Endothelial cell of umbilical vein (primary cell): ENCODE measurements around the gene ANKRD61. TPM values are rescaled to one million over a fixed set of nuclear protein-coding genes. Genes with fewer than 3 reads are reported as not detected.
A peak's percentile ranks its signal among the peaks of the same experiment; 100 is the strongest.
"Not testable (repeated sequence)": the region's sequence is repeated elsewhere in the genome, so short reads cannot be mapped to it uniquely, and the experiment has no call there.

Experiments
- BruUV-seq: library from RNA; stranded (reverse); fragments of 400-500 nt; replicated peaks from 2 replicates; lab custom pipeline; 2021; lab: Mats Ljungman, UMichigan
- CTCF ChIA-PET: fragments of 300-600, 350-600 bp; sonication (Branson Sonifier 250); formaldehyde crosslinking; loops from one replicate; lab custom pipeline; 2021; ENCODE audit warnings: antibody characterized with exemption, inconsistent platforms; lab: Charles Lee
- POLR2A ChIA-PET: fragments of 300-600, 350-600 bp; sonication (Branson Sonifier 250); formaldehyde crosslinking; loops from one replicate; lab custom pipeline; 2021; ENCODE audit warnings: antibody characterized with exemption, inconsistent platforms; lab: Charles Lee
- DNase-seq: peaks from one replicate; pipeline ENCODE4 v3.0.0-alpha.2; 2011; ENCODE audit warnings: low read depth, low spot score
- FAIRE-seq: peaks from 2 replicates; lab custom pipeline; 2011; peaks lifted over from hg19 to GRCh38; lab: Jason Lieb, UNC
- H2AFZ ChIP-seq: 2 replicates; pipeline ENCODE4 v1.6.0; 2012; ENCODE audit warnings: low read depth, low read length, control low read depth, inconsistent platforms
- H3K27ac ChIP-seq: 2 replicates; pipeline ENCODE4 v1.5.1; 2011; ENCODE audit warnings: low read depth, mild to moderate bottlenecking, control low read depth, low read length, moderate library complexity; ENCODE audit not compliant: insufficient read depth
- H3K27me3 ChIP-seq, 2 experiments: 2 replicates each; pipeline versions ENCODE4 v1.6.0 to v1.6.1; 2011; ENCODE audit warnings: low read length in 2 of 2, mixed read lengths in 1 of 2; ENCODE audit not compliant: control insufficient read depth in 2 of 2, insufficient read depth in 2 of 2
- H3K36me3 ChIP-seq, 2 experiments: 2 replicates in 1 of 2; 3 replicates in 1 of 2; pipeline ENCODE4 v1.5.1; 2011; ENCODE audit warnings: low read length in 2 of 2, mild to moderate bottlenecking in 1 of 2, moderate library complexity in 1 of 2; ENCODE audit not compliant: control insufficient read depth in 2 of 2, insufficient read depth in 2 of 2; ENCODE audit errors: extremely low read depth in 1 of 2
- H3K4me1 ChIP-seq: 3 replicates; pipeline ENCODE4 v1.5.1; 2011; ENCODE audit warnings: mild to moderate bottlenecking, low read length; ENCODE audit not compliant: control insufficient read depth, insufficient read depth; ENCODE audit errors: extremely low read depth
- H3K4me2 ChIP-seq: 2 replicates; pipeline ENCODE4 v1.6.1; 2011; ENCODE audit warnings: low read length, control low read depth, mixed read lengths; ENCODE audit not compliant: insufficient read depth
- H3K4me3 ChIP-seq, 3 experiments: fragments of 200-600 bp in 1 of 3; sonication (generic), shearing (Covaris generic) in 1 of 3; replicated peaks in 1 of 3; 2 replicates each; pipeline ENCODE4 v1.5.1; 2011 to 2016; ENCODE audit warnings: control low read depth in 3 of 3, low read length in 3 of 3, mild to moderate bottlenecking in 2 of 3, inconsistent platforms in 1 of 3, low read depth in 1 of 3, moderate library complexity in 1 of 3; ENCODE audit not compliant: insufficient read depth in 1 of 3
- H3K79me2 ChIP-seq: 2 replicates; pipeline ENCODE4 v1.6.0; 2012; ENCODE audit warnings: low read length, inconsistent platforms; ENCODE audit not compliant: control insufficient read depth, insufficient read depth
- H3K9ac ChIP-seq: replicated peaks from 2 replicates; pipeline ENCODE3; 2011; ENCODE audit warnings: low read length, control low read depth; ENCODE audit not compliant: insufficient read depth; ENCODE audit errors: extremely low read depth
- H3K9me1 ChIP-seq: replicated peaks from 3 replicates; pipeline ENCODE4 v1.6.0; 2011; ENCODE audit warnings: mild to moderate bottlenecking, low read length; ENCODE audit not compliant: control insufficient read depth, insufficient read depth; ENCODE audit errors: extremely low read depth
- H3K9me3 ChIP-seq: replicated peaks from 2 replicates; pipeline ENCODE4 v1.5.1; 2012; ENCODE audit warnings: low read length, inconsistent platforms; ENCODE audit not compliant: control insufficient read depth, insufficient read depth
- H4K20me1 ChIP-seq: replicated peaks from 2 replicates; pipeline ENCODE3; 2011; ENCODE audit warnings: mild to moderate bottlenecking, low read length; ENCODE audit not compliant: control insufficient read depth, insufficient read depth; ENCODE audit errors: extremely low read depth
- CTCF ChIP-seq, 2 donors: IDR thresholded peaks; 1 replicate in 1 of 2; 2 replicates in 1 of 2; pipeline ENCODE4 v1.5.1; 2011; ENCODE audit warnings: low read length in 2 of 2, mild to moderate bottlenecking in 2 of 2, moderate library complexity in 2 of 2, control low read depth in 1 of 2, inconsistent platforms in 1 of 2, low read depth in 1 of 2; ENCODE audit not compliant: insufficient read depth in 1 of 2; ENCODE audit errors: extremely low read depth in 1 of 2
- EZH2 ChIP-seq: IDR thresholded peaks from 2 replicates; pipeline ENCODE4 v1.6.1; 2012; ENCODE audit warnings: borderline replicate concordance, low read depth, mild to moderate bottlenecking, moderate library complexity, low read length, inconsistent platforms; ENCODE audit not compliant: severe bottlenecking
- FOS ChIP-seq: IDR thresholded peaks from 2 replicates; pipeline ENCODE4 v1.6.1; 2011; ENCODE audit warnings: mild to moderate bottlenecking, low read length, moderate library complexity, borderline replicate concordance; ENCODE audit not compliant: insufficient read depth
- GATA2 ChIP-seq: IDR thresholded peaks from 2 replicates; pipeline ENCODE4 v1.7.0; 2011; ENCODE audit warnings: low read depth, mild to moderate bottlenecking, moderate library complexity, mixed read lengths, low read length; ENCODE audit not compliant: insufficient read length, insufficient read depth
- JUN ChIP-seq: IDR thresholded peaks from 2 replicates; pipeline ENCODE4 v1.6.1; 2011; ENCODE audit warnings: borderline replicate concordance, low read depth; ENCODE audit not compliant: insufficient read length, insufficient read depth
- MAX ChIP-seq: IDR thresholded peaks from 2 replicates; pipeline ENCODE4 v1.6.1; 2011; ENCODE audit not compliant: insufficient read depth, insufficient read length
- MYC ChIP-seq: IDR thresholded peaks from one replicate; pipeline ENCODE4 v1.6.1; 2011; ENCODE audit warnings: mild to moderate bottlenecking, low read depth, low read length
- POLR2A ChIP-seq: IDR thresholded peaks from 2 replicates; pipeline ENCODE4 v1.6.1; 2012; ENCODE audit warnings: low read depth, mild to moderate bottlenecking, control low read depth, low read length
- POLR2AphosphoS5 ChIP-seq: IDR thresholded peaks from 2 replicates; pipeline ENCODE4 v1.6.1; 2012; ENCODE audit warnings: low read depth, mild to moderate bottlenecking, control low read depth, low read length, moderate library complexity; ENCODE audit not compliant: insufficient read depth
- dilution Hi-C: fragments of 300-500 bp; cut with MboI; formaldehyde crosslinking; loops from one replicate; pipeline ENCODE4 v1.15.0; 2019; ENCODE audit warnings: low sequenced_read_pairs; ENCODE audit not compliant: extremely low pct_ligation_motif_present
- intact Hi-C: fragments of 100-400 bp; cut with micrococcal nuclease; formaldehyde crosslinking; loops from one replicate; pipeline ENCODE4 v1.10.0; 2022
- polyA plus RNA-seq, 4 experiments: library from polyadenylated mRNA; depleted of rRNA in 3 of 4; stranded (reverse) in 3 of 4; unstranded in 1 of 4; fragments of >200 nt; gene quantifications; 2 replicates each; pipeline versions ENCODE4 v1.2.1 to v1.2.3, GENCODE V29; 2011 to 2012; ENCODE audit warnings: missing spikeins in 1 of 4
- total RNA-seq: library from RNA; stranded (reverse); gene quantifications from 2 replicates; pipeline ENCODE4 v1.2.3, GENCODE V29; 2021

ANKRD61 gene
- total and polyA plus RNA-seq, 2 donors (not counting 3 experiments of a cell fraction or from before 2014, with no cell fraction given), result 0.18 to 0.53 TPM

GRCh38 chr7:6010370-6010769, 20.8 kb upstream of the ANKRD61 start:
- POLR2A ChIA-PET, H3K4me1 ChIP-seq, FAIRE-seq, BruUV-seq, H3K9me1 ChIP-seq, intact Hi-C loops, DNase-seq, H4K20me1 ChIP-seq, H3K4me2 ChIP-seq, dilution Hi-C loops, H3K27ac ChIP-seq, H2AFZ ChIP-seq, H3K9ac ChIP-seq, H3K27me3 ChIP-seq, H3K36me3 ChIP-seq, H3K9me3 ChIP-seq: not testable (repeated sequence)
- CTCF ChIA-PET, result interaction anchor here (1.9 to 4.0 kb wide), 2 partner anchors 13 to 154 kb away, joined by 5 to 29 read pairs; no protein-coding TSS in a partner anchor
- peak overlapping the region in 1 of 3 experiments; percentile 45 for H3K4me3 ChIP-seq
- H3K79me2 ChIP-seq, result peaks cover 38% of the 10 kb centered on the region

- Histone ChIP-seq H2AFZ (no peak overlapping the region), H3K9me1 (no peaks in the 10 kb centered on the region), H3K4me3 (no peak overlapping the region), H3K36me3 (peaks cover 4 to 10% of the 10 kb centered on the region in 2 experiments), H3K27me3 (no peaks in the 10 kb centered on the region), H3K4me2 (no peak overlapping the region), H3K27ac (no peak overlapping the region), H3K9me3 (no peaks in the 10 kb centered on the region), H3K9ac (no peak overlapping the region), H3K79me2 (peaks cover 38% of the 10 kb centered on the region), H4K20me1 (no peaks in the 10 kb centered on the region), H3K4me1 (peaks cover 5% of the 10 kb centered on the region)
- no TSS peak for BruUV-seq
- TF ChIP-seq JUN (no peak), MAX (no peak), POLR2AphosphoS5 (no peak), POLR2A (no peak), GATA2 (no peak), FOS (no peak), EZH2 (no peak), MYC (no peak), CTCF (IDR thresholded peaks at IDR 0.05; ENCODE audit: extremely low read depth in 1 of 2, insufficient read depth in 1 of 2, low read depth in 1 of 2, low read length in 2 of 2) (no peak)
- POLR2A ChIA-PET, result interaction anchor here (0.5 kb wide), 1 partner anchor 13 kb away, joined by 3 read pairs; no protein-coding TSS in a partner anchor
- DNase-seq (no peak), FAIRE-seq (no peak)
- intact Hi-C loops (no loop called here), dilution Hi-C loops (no loop called here)
- CTCF ChIA-PET, result no interaction called here
Observed at GRCh38 chr7:6011541-6011940, 19.6 kb upstream of the ANKRD61 start.
